GM21360 (cell line): Measurements from ENCODE around the gene HLCS.

Source experiments
- ATAC-seq: cut with Tn5 transposase; IDR thresholded peaks from one replicate; pipeline ENCODE4 v1.9.1; 2021; ENCODE audit warnings: mild to moderate bottlenecking, moderate library complexity; ENCODE audit not compliant: unreplicated experiment

The HLCS gene

GRCh38 chr21:36728371-36729111 lies 237.9 kb downstream of the HLCS start:
- no peak for ATAC-seq

- no peak for ATAC-seq
These were observed 238.6 kb downstream of the HLCS start for GRCh38 chr21:36727866-36728265.

DNA sequence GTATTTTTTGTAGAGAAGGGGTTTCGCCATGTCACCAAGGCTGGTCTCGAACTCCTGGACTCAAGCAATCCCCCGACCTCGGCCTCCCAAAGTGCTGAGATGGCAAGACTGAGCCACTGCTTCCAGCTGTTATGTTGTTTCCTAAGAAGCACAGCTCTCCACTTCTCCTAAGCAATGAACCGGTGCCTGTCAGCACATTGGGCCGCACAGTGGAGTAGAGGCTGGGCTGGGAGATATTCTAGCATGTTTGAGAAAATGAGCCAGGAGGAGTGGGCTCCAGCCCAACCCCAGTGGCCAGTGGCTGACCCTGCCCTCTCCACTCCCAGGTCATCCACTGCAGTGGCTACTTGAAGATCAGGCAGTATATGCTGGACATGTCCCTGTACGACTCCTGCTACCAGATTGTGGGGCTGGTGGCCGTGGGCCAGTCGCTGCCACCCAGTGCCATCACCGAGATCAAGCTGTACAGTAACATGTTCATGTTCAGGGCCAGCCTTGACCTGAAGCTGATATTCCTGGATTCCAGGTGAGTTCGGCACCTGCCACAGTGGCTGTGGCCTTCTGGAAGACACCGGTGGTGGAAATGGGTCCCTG lies 240.6 kb downstream of the HLCS start:
- ATAC-seq: no peak

GRCh38 chr21:36724660-36725059 lies 241.8 kb downstream of the HLCS start:
- ATAC-seq: no peak

DNA sequence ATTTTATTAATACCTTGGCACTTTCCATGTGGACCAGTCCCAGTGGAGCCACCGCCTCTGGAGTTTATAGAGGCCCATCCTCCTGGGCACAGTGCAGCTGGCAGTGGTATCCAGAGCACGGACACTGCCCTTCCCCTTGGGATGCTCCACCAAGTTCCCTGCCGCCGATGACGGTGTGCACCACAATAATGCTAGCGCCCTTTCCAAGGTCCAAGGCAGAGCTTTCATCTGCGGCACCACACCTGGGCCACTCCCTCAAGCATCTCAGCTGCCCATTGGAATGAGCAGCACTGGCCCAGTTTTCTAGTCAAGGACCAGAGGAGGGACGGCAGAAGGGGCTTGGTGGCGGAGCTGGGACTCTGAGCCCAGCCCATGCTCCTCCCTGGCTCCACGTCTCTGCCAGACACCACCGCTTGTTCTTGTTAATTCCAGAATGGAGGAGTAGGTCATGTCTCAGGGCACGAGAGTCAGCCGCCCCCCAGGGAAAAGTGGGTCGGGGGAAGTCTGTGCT lies 243.0 kb downstream of the HLCS start:
- ATAC-seq: no peak

DNA sequence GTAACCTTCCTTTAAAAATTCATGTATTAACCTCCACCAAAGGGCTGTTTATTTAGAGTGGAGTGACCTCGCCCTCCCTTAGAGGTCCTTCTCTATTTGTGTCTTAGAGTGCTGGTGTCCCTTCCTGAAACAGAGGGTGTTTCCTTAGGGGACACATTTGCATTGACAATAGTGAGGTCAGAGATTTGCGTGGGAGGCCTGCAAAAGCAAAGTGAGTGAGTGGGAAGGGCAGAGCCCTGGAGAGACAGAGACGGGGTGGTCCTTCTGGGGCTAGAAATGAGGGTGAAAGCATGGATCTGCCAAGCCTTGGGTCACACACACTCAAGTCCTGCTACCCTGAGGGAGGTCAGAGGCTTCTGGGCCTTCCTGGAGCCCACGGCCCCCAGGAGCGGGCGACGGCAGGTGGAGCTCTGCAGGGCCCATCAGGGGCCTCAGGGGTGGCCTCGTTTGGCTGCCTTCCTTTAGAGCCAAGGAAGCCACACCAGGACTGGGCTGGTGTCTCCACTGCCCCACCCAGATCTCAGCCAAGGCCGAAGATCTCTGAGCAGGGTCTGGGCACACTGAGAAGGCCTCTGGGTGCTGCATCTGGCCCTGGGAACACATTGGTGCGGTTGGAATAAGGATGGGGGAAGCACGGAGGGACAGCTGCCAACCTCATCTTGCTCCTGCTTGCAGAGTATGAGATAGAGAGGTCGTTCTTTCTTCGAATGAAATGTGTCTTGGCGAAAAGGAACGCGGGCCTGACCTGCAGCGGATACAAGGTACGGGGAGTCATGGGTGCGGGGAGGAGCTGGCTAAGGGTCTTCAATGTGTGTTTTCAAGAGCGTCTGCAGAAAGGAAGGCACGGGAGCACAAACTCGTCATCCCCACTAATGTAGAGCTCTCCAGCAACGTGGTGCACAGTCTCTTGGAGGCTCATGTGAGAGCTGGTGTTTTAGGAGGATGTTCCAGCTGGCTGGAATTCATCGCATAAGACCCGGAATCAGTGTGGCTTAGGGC lies 243.8 kb downstream of the HLCS start:
- ATAC-seq: no peak

DNA sequence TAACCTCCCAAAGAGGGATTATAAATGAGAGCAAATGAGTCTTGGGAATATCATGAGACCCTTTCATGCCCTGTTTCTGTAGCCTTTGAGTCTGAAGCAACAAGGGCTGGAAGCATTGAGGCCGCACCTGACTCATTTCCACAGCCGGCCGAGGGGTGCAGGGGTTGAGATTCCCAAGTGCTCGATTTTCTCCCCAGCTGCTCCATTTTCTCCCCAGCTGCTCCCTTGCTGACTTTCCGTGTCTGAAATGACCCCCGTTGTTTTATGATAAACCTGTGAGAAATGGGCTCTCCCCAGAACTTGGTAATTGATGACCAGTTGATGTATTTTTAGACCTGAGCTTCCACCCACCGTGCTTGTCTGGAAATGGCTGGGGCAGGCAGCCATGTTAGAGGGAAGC lies 244.7 kb downstream of the HLCS start:
- no peak for ATAC-seq

GRCh38 chr21:36719614-36720013 lies 246.9 kb downstream of the HLCS start:
- no peak for ATAC-seq

DNA sequence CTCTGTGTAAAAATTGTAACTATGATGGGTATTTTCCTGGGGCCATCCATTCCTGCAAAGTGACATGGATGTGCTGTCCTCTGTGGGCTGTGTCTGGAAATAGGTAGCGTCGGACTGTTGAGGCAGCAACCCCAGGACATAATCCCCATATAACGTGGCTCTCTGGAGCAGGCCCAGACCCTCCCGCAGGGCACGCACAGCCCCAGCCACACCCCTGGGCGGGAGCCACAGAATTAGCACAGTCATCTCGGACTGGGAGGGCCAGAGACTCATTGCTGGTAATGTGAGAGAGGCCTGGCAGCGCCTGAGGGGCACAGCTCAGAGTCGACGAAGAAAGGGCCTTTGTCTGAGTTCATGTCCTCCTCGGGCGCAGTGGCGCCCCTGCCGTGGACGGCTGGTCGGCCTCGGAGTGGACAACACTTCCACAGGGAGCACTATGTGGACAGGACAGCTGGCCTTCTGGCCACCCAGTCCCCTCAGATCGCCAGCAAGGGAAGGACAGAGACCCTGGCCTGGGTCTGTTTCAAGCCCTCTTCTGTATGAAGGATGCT lies 247.4 kb downstream of the HLCS start:
- ATAC-seq: no peak

GRCh38 chr21:36717976-36718375 lies 248.5 kb downstream of the HLCS start:
- ATAC-seq: no peak

- ATAC-seq: no peak
These were observed 249.6 kb downstream of the HLCS start for GRCh38 chr21:36716836-36717235.

DNA sequence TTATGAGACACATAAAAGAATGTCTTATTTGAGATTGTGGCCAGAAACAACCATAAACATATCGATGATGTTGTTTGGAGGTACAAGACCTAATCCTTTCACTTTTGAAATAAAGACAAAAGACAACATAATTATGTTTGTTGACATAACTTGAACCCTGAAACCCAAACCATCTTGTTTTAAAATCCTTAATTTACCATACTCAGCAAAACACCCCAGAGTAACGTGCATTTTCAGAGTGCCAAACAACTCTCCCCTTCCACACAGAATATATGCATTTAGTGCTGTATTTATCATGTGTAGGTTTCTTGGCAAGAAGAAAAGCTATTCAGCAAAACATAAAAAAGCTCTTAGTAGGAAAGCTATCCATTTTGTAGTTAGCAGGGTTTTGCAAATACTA lies 250.1 kb downstream of the HLCS start:
- ATAC-seq: no peak

- ATAC-seq: no peak
These were observed 252.7 kb downstream of the HLCS start for GRCh38 chr21:36713746-36714145.

DNA sequence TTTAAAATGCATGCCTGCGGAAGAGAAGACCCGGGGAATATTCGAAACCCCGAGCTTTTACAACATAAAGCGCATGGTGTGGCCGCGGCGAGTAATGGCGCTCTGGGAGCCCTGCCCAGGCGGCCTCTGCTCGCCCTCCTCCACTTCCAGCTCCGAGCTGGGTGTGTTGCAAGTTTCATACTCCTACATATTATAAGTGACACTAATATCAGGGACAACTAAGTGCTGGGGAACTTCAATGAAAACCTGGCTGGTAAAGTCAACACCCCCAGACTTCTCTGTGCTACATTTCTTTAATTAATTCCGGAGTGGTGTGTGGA lies 255.8 kb downstream of the HLCS start:
- ATAC-seq: no peak

DNA sequence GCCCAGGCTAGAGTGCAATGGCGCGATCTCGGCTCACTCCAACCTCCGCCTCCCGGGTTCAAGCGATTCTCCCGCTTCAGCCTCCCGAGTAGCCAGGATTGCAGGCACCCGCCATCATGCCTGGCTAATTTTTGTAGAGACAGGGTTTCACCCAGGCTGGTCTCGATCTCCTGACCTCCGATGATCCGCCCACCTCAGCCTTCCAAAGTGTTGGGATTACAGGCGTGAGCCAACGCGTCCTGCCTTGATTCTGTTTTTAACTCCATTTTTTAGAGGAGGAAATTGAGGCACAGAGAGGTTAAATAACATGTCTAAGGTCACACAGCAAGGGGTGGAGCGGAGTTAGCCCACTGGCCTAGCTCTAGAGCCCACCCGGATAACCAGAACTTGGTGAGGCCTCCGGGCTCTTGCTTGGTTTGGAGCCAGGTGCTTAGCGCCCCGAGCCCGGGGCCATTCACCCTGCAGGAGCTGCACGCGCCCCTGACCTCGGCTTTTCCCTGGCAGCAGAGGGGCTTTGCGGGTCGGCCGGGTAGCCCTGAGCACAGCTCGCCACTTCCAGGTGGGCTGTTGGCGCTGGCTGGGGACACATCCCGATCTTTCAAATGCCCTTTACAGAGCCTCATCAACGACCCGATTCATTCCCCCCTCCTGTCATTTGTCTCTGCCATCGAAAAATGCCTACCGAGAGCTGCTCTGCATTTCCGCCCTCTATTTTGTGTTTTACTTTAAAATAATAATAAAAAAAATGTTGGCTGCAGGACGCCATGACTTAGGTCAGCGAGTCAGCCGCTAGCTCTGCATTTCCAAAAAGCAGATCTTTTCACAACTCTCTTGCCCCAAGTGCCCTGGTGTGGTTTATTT lies 256.4 kb downstream of the HLCS start:
- no peak for ATAC-seq

GRCh38 chr21:36709030-36709867 lies 257.2 kb downstream of the HLCS start:
- no peak for ATAC-seq

- no peak for ATAC-seq
These were observed 258.0 kb downstream of the HLCS start for GRCh38 chr21:36708286-36709029.

- ATAC-seq: no peak
These were observed 258.6 kb downstream of the HLCS start for GRCh38 chr21:36707763-36708285.
